LNCAP (cell line): ENCODE results near the gene CYTH4.

ENCODE experiments used
- CTCF ChIP-seq: fragments of 450-650 bp; IDR thresholded peaks from 2 replicates; pipeline ENCODE4 v1.5.1; 2017; ENCODE audit warnings: mild to moderate bottlenecking

Gene CYTH4

GRCh38 chr22:37277384-37277783 is 4.9 kb upstream of the CYTH4 start:
- TF ChIP-seq CTCF: no peak

- TF ChIP-seq CTCF: no peak
Measured at GRCh38 chr22:37278261-37278660, 4.0 kb upstream of the CYTH4 start.

DNA sequence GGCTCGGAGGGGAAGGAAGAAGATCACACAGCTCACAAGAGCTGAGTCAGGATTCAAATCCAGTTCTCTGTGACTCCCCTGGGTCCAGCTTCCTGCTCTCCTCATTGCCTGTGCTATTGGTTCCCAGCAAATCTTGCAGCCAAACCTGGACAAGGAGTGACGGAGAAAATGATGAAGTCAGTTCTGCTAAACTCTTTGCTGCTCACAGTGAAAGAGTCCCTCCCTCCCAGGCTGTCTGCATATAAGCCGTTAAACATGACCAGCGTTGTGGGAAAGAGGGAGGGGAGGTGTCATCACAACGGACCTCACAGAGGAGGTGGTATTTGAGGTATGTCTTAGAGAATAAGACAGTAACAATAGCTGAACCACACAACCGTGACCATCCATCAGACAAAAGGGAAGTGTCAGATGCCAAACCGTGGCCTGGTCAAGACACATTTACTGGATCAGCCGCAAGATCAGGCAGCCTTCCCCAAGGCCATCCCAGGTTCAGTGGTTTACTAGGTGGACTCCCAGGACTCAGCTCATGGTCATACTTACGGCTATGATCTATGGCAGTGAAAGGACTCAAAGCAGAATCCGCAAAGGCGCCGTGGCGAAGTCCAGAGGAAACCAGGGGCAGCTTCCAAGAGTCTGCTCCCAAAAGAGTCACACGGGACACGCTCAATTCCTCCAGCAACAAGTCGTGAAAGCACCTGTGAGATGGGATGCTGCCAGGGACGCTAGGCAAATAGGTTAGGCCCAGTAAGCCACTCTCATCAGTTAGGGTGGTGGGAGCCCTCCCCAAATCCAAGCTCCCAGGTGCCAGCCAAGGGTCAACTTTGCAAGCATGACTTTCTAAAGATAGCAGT is 2.8 kb upstream of the CYTH4 start:
- no peak for TF ChIP-seq CTCF

- no peak for TF ChIP-seq CTCF
Measured at GRCh38 chr22:37280718-37281117, 1.6 kb upstream of the CYTH4 start.

- TF ChIP-seq CTCF: no peak
Measured at GRCh38 chr22:37281195-37281594, 1.1 kb upstream of the CYTH4 start.

DNA sequence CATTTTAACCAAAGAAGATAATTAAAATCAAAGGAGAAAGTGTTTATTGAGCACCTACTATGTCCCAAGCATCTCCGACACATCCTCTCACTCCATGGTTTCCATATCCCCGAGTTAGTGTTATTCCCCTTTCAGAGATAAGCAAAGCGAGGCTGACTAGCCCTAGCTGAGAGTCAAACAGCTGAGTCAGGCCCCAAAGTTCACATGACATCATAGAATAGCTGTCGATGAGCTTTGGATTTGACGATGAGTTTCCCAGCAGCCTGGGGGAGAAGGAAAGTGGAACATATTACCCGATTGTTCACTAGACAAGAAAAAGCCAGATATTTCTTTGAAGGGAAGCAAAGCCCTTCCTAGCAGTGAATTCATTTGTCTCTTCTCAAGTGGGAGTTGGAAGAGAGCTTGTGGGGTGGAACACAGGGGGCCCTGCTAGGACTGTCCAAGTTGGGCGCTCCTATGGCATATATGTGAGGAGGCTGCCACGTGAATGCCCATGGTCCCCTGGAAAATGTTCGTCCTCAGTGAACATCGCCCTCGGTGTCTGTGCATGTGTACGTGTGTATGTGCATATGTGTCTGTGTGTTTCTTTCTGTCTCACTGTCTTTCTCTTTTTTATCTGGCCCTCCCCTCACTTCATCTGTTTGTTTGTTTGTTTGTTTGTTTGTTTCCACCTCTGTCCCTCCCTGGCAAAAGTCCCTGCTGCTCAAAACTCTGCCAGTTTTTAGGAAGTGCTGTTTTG is 493 bp upstream of the CYTH4 start:
- TF ChIP-seq CTCF: no peak

DNA sequence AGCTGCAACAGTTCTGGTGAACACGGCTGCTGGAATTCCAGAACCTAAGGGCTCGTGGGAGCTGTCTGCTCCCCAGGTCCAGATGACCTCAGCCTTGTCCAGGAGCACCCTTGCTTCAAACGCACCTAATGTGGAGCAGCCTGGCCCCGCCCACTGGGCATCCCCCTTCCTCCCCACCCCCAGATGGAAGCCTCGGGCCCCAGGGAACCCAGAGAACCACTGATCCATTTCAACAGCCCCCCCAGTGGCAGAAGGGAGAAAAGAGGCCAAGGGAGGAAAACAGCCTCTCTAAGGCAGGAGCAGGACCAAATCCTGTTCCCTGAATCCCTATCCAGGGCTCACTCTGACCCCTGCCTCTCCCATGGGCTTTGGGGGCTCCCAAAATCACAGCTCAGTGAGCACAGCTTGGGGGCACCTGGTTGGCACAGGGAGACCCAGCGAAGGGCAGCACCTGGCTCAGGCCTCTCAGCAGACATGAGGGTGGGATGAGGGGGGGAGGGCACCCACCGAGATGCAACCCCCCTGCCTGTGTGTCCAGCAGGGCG is 1.2 kb downstream of the CYTH4 start:
- no peak for TF ChIP-seq CTCF
